B cell (primary cell): ENCODE data around the gene EEFSEC. TPM values are rescaled to one million over a fixed set of nuclear protein-coding genes. Genes with fewer than 3 reads are reported as not detected.
A peak's percentile ranks its signal among the peaks of the same experiment; 100 is the strongest.

Experiments used
- ATAC-seq: fragments of 200-7000 bp; cut with Tn5 transposase; one replicate; pipeline ENCODE4 v1.10.0; 2021; ENCODE audit warnings: low read depth, mild to moderate bottlenecking, moderate number of reproducible peaks, moderate library complexity
- CTCF ChIA-PET: fragments of 350-600 bp; sonication (Branson Sonifier 250); formaldehyde crosslinking; loops from one replicate; lab custom pipeline; 2021; ENCODE audit warnings: antibody characterized with exemption, inconsistent platforms; lab: Charles Lee
- POLR2A ChIA-PET: fragments of 350-600 bp; sonication (Branson Sonifier 250); formaldehyde crosslinking; loops from one replicate; lab custom pipeline; 2021; ENCODE audit warnings: antibody characterized with exemption; lab: Charles Lee
- DNase-seq: peaks from one replicate; pipeline ENCODE4 v3.0.0; 2013
- H2AFZ ChIP-seq: 2 replicates; pipeline ENCODE4 v1.6.1; 2012; ENCODE audit warnings: mild to moderate bottlenecking, low read depth, low read length; ENCODE audit not compliant: insufficient read depth, poor library complexity, severe bottlenecking
- H3K27ac ChIP-seq, 2 donors: 1 replicate in 1 of 2; 2 replicates in 1 of 2; pipeline ENCODE4 v1.5.1; 2012 to 2013; ENCODE audit warnings: low read length in 2 of 2, mild to moderate bottlenecking in 2 of 2, moderate library complexity in 1 of 2
- H3K27me3 ChIP-seq, 4 experiments: fragments of 200-600 bp in 1 of 4; sonication (generic) in 1 of 4; replicated peaks in 1 of 4; 1 replicate in 2 of 4; 2 replicates in 2 of 4; pipeline versions ENCODE4 v1.6.1 to v1.7.0; 2013 to 2016; ENCODE audit warnings: low read length in 3 of 4, mild to moderate bottlenecking in 2 of 4, mixed read lengths in 1 of 4, moderate library complexity in 1 of 4; ENCODE audit not compliant: insufficient read depth in 4 of 4, control insufficient read depth in 3 of 4; ENCODE audit errors: control extremely low read depth in 1 of 4
- H3K36me3 ChIP-seq, 2 experiments: replicated peaks in 1 of 2; 1 replicate in 1 of 2; 2 replicates in 1 of 2; pipeline versions ENCODE4 v1.6.1 to v1.7.1; 2013; ENCODE audit warnings: low read length in 1 of 2; ENCODE audit not compliant: insufficient read depth in 2 of 2, control insufficient read depth in 1 of 2; ENCODE audit errors: control extremely low read depth in 1 of 2, extremely low read depth in 1 of 2
- H3K4me1 ChIP-seq, 2 donors: fragments of 200-600 bp in 1 of 2; sonication (generic) in 1 of 2; 1 replicate in 1 of 2; 2 replicates in 1 of 2; pipeline versions ENCODE4 v1.5.1 to v1.6.1; 2013 to 2017; ENCODE audit warnings: low read length in 2 of 2; ENCODE audit not compliant: control insufficient read depth in 2 of 2, insufficient read depth in 2 of 2
- H3K4me2 ChIP-seq: replicated peaks from 2 replicates; pipeline ENCODE3; 2012; ENCODE audit warnings: mild to moderate bottlenecking, low read depth, low read length; ENCODE audit not compliant: poor library complexity, severe bottlenecking
- H3K4me3 ChIP-seq, 5 experiments: fragments of 200-600 bp in 1 of 5; sonication (generic) in 1 of 5; 1 replicate in 3 of 5; 2 replicates in 2 of 5; pipeline versions ENCODE4 v1.5.1 to v1.7.0; 2011 to 2016; ENCODE audit warnings: low read length in 4 of 5, mild to moderate bottlenecking in 4 of 5, low read depth in 2 of 5, control low read depth in 1 of 5, moderate library complexity in 1 of 5; ENCODE audit not compliant: insufficient read depth in 1 of 5; ENCODE audit errors: control extremely low read depth in 1 of 5, extremely low read depth in 1 of 5
- H3K79me2 ChIP-seq: fragments of 200-600 bp; sonication (generic); one replicate; pipeline ENCODE4 v1.6.0; 2016; ENCODE audit warnings: low read length; ENCODE audit not compliant: control insufficient read depth, insufficient read depth
- H3K9ac ChIP-seq: fragments of 200-600 bp; sonication (generic); 2 replicates; pipeline ENCODE4 v1.6.1; 2017; ENCODE audit warnings: mild to moderate bottlenecking, low read length, moderate library complexity
- H3K9me3 ChIP-seq, 3 donors: one replicate each; pipeline versions ENCODE4 v1.6.1 to v1.7.1; 2013; ENCODE audit warnings: low read length in 2 of 3; ENCODE audit not compliant: control insufficient read depth in 2 of 3, insufficient read depth in 1 of 3; ENCODE audit errors: control extremely low read depth in 1 of 3
- H4K20me1 ChIP-seq: 2 replicates; pipeline ENCODE4 v1.6.0; 2012; ENCODE audit warnings: mild to moderate bottlenecking, low read length; ENCODE audit not compliant: insufficient read depth, control insufficient read depth, poor library complexity, severe bottlenecking
- H3K27ac Mint-ChIP-seq: one replicate; pipeline ENCODE4 v1.8.0; 2021; ENCODE audit warnings: mixed read lengths
- H3K27me3 Mint-ChIP-seq: one replicate; pipeline ENCODE4 v1.8.0; 2021; ENCODE audit warnings: mixed read lengths
- H3K4me1 Mint-ChIP-seq: one replicate; pipeline ENCODE4 v1.8.0; 2021; ENCODE audit warnings: mixed read lengths
- H3K4me3 Mint-ChIP-seq: one replicate; pipeline ENCODE4 v1.8.0; 2021; ENCODE audit warnings: mixed read lengths
- H3K9me3 Mint-ChIP-seq: one replicate; pipeline ENCODE4 v1.8.0; 2022; ENCODE audit warnings: mixed read lengths; ENCODE audit not compliant: insufficient read depth
- CTCF ChIP-seq: fragments of 200-600 bp; IDR thresholded peaks from one replicate; pipeline ENCODE4 v1.8.0; 2022; ENCODE audit warnings: antibody characterized with exemption, mild to moderate bottlenecking
- EZH2 ChIP-seq: IDR thresholded peaks from 2 replicates; pipeline ENCODE4 v1.6.1; 2012; ENCODE audit warnings: borderline replicate concordance, low read depth, mild to moderate bottlenecking, moderate library complexity, low read length; ENCODE audit not compliant: insufficient read depth, poor library complexity, severe bottlenecking
- WGBS: methylation state at CpG from one replicate; pipeline ENCODE4 v1.1.5; 2013; ENCODE audit warnings: missing lambda C conversion rate; ENCODE audit not compliant: insufficient coverage; 5-methylcytosine and 5-hydroxymethylcytosine counted together
- intact Hi-C: fragments of 100-400 bp; cut with micrococcal nuclease; formaldehyde crosslinking; loops from one replicate; pipeline ENCODE4 v1.10.0; 2022
- polyA plus RNA-seq: library from polyadenylated mRNA; depleted of rRNA; stranded (reverse); fragments of >200 nt; gene quantifications from 2 replicates; pipeline ENCODE4 v1.2.3, GENCODE V29; 2012
- total RNA-seq, 2 donors: library from RNA; stranded (reverse); fragments of 120-200 nt in 1 of 2; gene quantifications; 1 replicate in 1 of 2; 2 replicates in 1 of 2; pipeline versions ENCODE4 v1.2.3 to v1.2.4, GENCODE V29; 2013 to 2022

Gene EEFSEC
- total and polyA plus RNA-seq, 2 donors (not counting 1 experiment from before 2014, with no cell fraction given): 17.9 to 18.4 TPM

GRCh38 chr3:128122013-128122412 is 31.3 kb upstream of the EEFSEC start:
- Mint-ChIP-seq H3K4me3 (peak overlapping the region; percentile 98), H3K9me3 (peaks cover 4% of the 10 kb centered on the region), H3K27me3 (no peaks in the 10 kb centered on the region), H3K27ac (no peak overlapping the region), H3K4me1 (peaks cover 22% of the 10 kb centered on the region)
- no peak overlapping the region for H3K4me3 ChIP-seq
- 100% methylated on average over 1 of the region's 1 CpG for WGBS
- H3K9ac ChIP-seq: no peak overlapping the region
- no peak for TF ChIP-seq EZH2
- TF ChIP-seq CTCF: no peak
- H3K27me3 ChIP-seq: no peaks in the 10 kb centered on the region
- ChIA-PET CTCF (interaction anchor here (1.0 to 1.2 kb wide), 2 partner anchors 11 to 46 kb away, joined by 3 to 4 read pairs; no protein-coding TSS in a partner anchor), POLR2A (interaction anchor here (1.2 kb wide), 1 partner anchor 8 kb away, joined by 3 read pairs; no protein-coding TSS in a partner anchor)
- H2AFZ ChIP-seq: no peak overlapping the region
- no peak overlapping the region for H3K4me2 ChIP-seq
- intact Hi-C loops: loop anchor here (10.0 kb wide), 1 partner anchor 527 kb away; the partner anchor contains the start of genes MCM2 and TPRA1
- DNase-seq (no peak), ATAC-seq (no peak)
- H4K20me1 ChIP-seq: no peaks in the 10 kb centered on the region
- H3K4me1 ChIP-seq: peaks cover 15 to 20% of the 10 kb centered on the region in 2 donors
- H3K9me3 ChIP-seq: no peaks in the 10 kb centered on the region
- peaks cover 0 to 4% of the 10 kb centered on the region in 2 experiments for H3K36me3 ChIP-seq
- H3K79me2 ChIP-seq: peaks cover 9% of the 10 kb centered on the region
- no peak overlapping the region for H3K27ac ChIP-seq

- WGBS: under 1% methylated on average over 18 of the region's 22 CpGs
- peak overlapping the region; percentile 98 for H3K4me3 Mint-ChIP-seq
- Histone ChIP-seq H3K79me2 (peaks cover 9% of the 10 kb centered on the region), H3K9me3 (no peaks in the 10 kb centered on the region), H2AFZ (peak overlapping the region; percentile 80), H4K20me1 (no peaks in the 10 kb centered on the region), H3K4me2 (peak overlapping the region; percentile 90), H3K36me3 (peaks cover 0 to 4% of the 10 kb centered on the region in 2 experiments), H3K27ac (peak overlapping the region; percentile 57 to 84), H3K27me3 (no peaks in the 10 kb centered on the region), H3K9ac (peak overlapping the region; percentile 83), H3K4me3 (peak overlapping the region; percentile 68 to 94 (median 85)), H3K4me1 (peaks cover 15 to 20% of the 10 kb centered on the region in 2 donors)
- intact Hi-C loops: loop anchor here (1.0 to 10.0 kb wide), 2 partner anchors 48 to 528 kb away; partner anchors contain the start of genes MCM2 and TPRA1
- ChIA-PET POLR2A (interaction anchor here (0.8 to 2.2 kb wide), 6 partner anchors 9 to 368 kb away, joined by 3 to 28 read pairs (median 3); partner anchors contain the start of gene EEFSEC), CTCF (interaction anchor here (1.0 to 2.2 kb wide), 5 partner anchors 10 to 31 kb away, joined by 3 to 18 read pairs (median 3); partner anchors contain the start of gene EEFSEC)
- DNase-seq (peak; percentile 12), ATAC-seq (no peak)
- peak overlapping the region; percentile 86 for H3K27ac Mint-ChIP-seq
- H3K27me3 Mint-ChIP-seq: no peaks in the 10 kb centered on the region
- H3K4me1 Mint-ChIP-seq: peaks cover 22% of the 10 kb centered on the region
- peaks cover 4% of the 10 kb centered on the region for H3K9me3 Mint-ChIP-seq
- no peak for TF ChIP-seq EZH2
- TF ChIP-seq CTCF: no peak
Observed at GRCh38 chr3:128123156-128123537, 30.1 kb upstream of the EEFSEC start.
